Measurements from ENCODE around the gene PDE3A.
"Not testable (repeated sequence)": the region's sequence is repeated elsewhere in the genome, so short reads cannot be mapped to it uniquely, and the experiment has no call there.

- TF ChIP-seq, protein P1, sequence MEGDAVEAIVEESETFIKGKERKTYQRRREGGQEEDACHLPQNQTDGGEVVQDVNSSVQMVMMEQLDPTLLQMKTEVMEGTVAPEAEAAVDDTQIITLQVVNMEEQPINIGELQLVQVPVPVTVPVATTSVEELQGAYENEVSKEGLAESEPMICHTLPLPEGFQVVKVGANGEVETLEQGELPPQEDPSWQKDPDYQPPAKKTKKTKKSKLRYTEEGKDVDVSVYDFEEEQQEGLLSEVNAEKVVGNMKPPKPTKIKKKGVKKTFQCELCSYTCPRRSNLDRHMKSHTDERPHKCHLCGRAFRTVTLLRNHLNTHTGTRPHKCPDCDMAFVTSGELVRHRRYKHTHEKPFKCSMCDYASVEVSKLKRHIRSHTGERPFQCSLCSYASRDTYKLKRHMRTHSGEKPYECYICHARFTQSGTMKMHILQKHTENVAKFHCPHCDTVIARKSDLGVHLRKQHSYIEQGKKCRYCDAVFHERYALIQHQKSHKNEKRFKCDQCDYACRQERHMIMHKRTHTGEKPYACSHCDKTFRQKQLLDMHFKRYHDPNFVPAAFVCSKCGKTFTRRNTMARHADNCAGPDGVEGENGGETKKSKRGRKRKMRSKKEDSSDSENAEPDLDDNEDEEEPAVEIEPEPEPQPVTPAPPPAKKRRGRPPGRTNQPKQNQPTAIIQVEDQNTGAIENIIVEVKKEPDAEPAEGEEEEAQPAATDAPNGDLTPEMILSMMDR (IDR thresholded peaks at IDR 0.05; ENCODE audit: poor library complexity) = not testable (repeated sequence)
- not testable (repeated sequence) for TF ChIP-seq EZH2 (IDR thresholded peaks at IDR 0.05; ENCODE audit: borderline replicate concordance)
These were observed 16.5 kb downstream of the PDE3A start for GRCh38 chr12:20384836-20385235.

Data from hepatocyte (in vitro differentiated cells).